HG03159 (cell line): ENCODE data around the gene TPPP2.

Experiments used
- ATAC-seq: cut with Tn5 transposase; IDR thresholded peaks from one replicate; pipeline ENCODE4 v1.9.1; 2021; ENCODE audit warnings: mild to moderate bottlenecking, moderate library complexity; ENCODE audit not compliant: unreplicated experiment

Gene TPPP2

GRCh38 chr14:21056520-21057163 is 26.6 kb downstream of the TPPP2 start:
- no peak for ATAC-seq

DNA sequence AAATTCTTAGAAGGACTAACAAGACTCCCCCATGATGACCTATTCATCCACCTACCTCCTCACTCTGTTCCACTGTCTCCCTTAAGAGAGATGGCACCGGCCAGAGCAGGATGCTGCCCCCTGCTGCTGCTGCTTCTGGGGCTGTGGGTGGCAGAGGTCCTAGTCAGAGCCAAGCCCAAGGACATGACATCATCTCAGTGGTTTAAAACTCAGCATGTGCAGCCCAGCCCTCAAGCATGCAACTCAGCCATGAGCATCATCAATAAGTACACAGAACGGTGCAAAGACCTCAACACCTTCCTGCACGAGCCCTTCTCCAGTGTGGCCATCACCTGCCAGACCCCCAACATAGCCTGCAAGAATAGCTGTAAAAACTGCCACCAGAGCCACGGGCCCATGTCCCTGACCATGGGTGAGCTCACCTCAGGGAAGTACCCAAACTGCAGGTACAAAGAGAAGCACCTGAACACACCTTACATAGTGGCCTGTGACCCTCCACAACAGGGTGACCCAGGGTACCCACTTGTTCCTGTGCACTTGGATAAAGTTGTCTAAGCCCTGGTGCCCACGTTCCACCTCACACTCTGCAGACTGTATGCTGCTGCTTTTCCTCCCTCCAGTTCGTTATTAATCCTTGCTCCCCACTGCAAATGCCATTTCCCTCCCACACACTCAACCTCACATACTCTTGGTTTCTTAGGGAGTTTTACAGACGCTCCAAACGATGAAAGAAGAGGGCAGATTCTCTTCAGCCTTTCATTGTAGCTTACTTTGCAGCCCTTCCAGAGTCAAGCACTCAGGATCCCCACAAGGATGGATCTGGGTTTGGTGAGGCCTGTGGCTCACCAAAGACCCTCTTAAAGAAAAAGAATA is 28.0 kb downstream of the TPPP2 start, which contains the start of gene RNASE8:
Gene RNASE8 (plus strand): TSS at position 20 of the 873 bp plus-strand sequence. CDS start 71 bp downstream, at position 91.
- no peak for ATAC-seq

GRCh38 chr14:21058903-21059302 is 28.9 kb downstream of the TPPP2 start:
- no peak for ATAC-seq

GRCh38 chr14:21059842-21060613 is 30.0 kb downstream of the TPPP2 start:
- ATAC-seq = no peak

DNA sequence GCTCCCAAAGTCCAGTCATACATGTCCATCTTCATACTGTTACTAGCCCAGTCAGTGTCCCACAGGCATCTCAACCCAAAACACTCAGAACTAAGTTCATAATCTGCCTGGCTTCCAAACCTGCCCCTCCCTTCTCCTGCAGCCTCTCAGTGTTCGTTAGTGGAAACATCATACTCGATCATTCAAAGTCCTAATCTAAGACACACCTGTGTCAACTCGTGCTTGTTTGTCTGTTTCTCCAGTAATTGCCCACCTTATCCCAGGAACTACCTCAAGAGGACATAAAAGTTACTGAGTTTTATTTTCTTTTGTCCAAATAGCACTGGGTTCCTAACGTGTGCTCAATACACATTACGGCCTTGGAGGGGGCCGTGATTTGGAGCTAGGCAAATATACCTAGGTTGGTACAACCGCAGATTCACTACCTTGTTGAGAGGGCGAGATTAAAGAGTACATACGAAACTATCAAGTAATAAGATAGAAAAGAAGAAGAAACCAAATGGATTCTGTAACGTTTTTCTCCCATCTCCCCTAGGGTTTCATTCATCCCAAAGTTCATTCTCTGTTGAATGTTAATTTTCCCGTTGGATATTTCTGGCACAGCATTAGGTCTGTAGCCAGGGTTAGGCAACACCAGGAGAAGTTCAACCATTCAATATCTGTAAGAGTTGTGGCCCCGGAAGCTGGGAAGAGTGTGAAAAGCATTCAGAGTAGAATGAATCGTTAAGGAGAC is 30.8 kb downstream of the TPPP2 start:
- no peak for ATAC-seq

- no peak for ATAC-seq
These were observed 31.3 kb downstream of the TPPP2 start for GRCh38 chr14:21061347-21061668.

DNA sequence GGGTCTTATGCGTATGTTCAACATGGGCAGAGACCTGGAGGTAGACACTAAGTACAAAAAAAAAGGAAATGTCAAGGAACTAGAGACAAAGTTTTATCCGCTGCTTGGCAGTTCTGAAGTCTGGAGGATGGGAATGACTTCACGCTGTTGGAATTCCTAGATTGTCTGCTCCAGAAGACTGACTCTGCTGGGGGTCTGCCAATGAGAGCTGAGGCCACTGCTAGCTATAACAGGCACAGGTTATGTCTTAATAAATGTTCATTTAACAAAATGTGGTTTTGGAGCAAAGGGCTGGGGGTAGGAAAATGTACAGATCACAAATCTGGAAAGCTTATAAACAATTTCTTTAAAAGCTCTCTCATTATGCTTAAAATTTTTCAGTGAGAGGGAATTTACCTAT is 33.5 kb downstream of the TPPP2 start:
- no peak for ATAC-seq

GRCh38 chr14:21066882-21067502 is 37.0 kb downstream of the TPPP2 start:
- no peak for ATAC-seq

- ATAC-seq = no peak
These were observed 38.7 kb downstream of the TPPP2 start for GRCh38 chr14:21068521-21069387.

- ATAC-seq = no peak
These were observed 39.5 kb downstream of the TPPP2 start for GRCh38 chr14:21069388-21070082.

GRCh38 chr14:21070083-21070609 is 40.1 kb downstream of the TPPP2 start, which contains the start of gene ARHGEF40:
Gene ARHGEF40, plus strand, starts transcription at chr14:21070304. Its CDS starts 93 bp downstream, at chr14:21070397.
- ATAC-seq = no peak

DNA sequence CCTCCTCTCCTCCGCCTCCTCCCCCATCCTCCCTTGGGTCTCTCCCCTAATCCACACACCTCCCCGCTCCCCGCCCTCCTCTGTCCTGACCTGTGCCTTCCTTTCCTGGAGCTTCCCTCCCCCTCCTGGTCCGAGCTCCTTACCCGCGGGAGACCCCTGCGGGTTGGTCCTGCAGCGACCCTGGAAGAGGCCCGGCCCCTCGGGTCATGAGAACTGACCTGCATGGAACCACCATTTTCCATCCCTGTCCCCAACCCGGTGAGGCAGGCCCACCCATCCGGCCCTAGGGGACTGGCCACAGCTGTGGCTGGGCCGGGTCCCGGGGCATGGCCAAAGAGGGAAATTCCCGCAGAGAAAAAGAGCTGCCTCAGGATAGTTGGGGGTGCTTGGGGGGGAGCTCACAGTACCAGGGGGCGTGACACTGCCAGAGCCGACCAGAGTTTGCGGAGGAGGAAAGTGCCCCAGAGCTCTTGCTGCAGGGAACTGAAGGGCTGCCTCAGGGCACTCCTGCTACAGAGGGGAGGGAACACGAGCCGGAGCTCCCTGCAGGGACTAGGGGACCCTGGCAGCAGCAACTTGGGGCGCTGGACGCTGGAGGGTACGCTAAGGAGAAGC is 40.7 kb downstream of the TPPP2 start:
- ATAC-seq = peak; percentile 29

- ATAC-seq = peak; percentile 72
These were observed 41.4 kb downstream of the TPPP2 start for GRCh38 chr14:21071225-21072030.

GRCh38 chr14:21072031-21072473 is 42.0 kb downstream of the TPPP2 start:
- no peak for ATAC-seq

- ATAC-seq = no peak
These were observed 42.8 kb downstream of the TPPP2 start for GRCh38 chr14:21072781-21073339.

DNA sequence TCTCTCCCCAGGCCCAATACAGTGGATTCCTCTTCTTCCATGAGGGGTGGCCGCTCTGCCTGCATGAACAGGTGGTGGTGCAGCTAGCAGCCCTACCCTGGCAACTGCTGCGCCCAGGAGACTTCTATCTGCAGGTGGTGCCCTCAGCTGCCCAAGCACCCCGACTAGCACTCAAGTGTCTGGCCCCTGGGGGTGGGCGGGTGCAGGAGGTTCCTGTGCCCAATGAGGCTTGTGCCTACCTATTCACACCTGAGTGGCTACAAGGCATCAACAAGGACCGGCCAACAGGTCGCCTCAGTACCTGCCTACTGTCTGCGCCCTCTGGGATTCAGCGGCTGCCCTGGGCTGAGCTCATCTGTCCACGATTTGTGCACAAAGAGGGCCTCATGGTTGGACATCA is 43.9 kb downstream of the TPPP2 start:
- ATAC-seq = no peak
